Gastrocnemius medialis (tissue), 4 donors: ENCODE measurements around the gene ZBTB17. TPM values are rescaled to one million over a fixed set of nuclear protein-coding genes. Genes with fewer than 3 reads are reported as not detected.

Source experiments
- ATAC-seq, 2 donors: fragments of 150-250 bp; one replicate each; pipeline ENCODE4 v1.9.1; 2016
- DNase-seq, 2 donors: peaks; one replicate each; pipeline ENCODE4 v3.0.0-alpha.2; 2019
- H3K27ac ChIP-seq, 4 donors: fragments of 200-600 bp; sonication (generic); 1 replicate in 1 of 4; 2 replicates in 3 of 4; pipeline ENCODE4 v1.5.1; 2016 to 2018; ENCODE audit warnings: mild to moderate bottlenecking in 2 of 4, moderate library complexity in 1 of 4
- H3K27me3 ChIP-seq, 3 donors: fragments of 200-600 bp; sonication (generic) in 2 of 3; 1 replicate in 1 of 3; 2 replicates in 2 of 3; pipeline versions ENCODE4 v1.5.1 to v1.6.0; 2016 to 2019; ENCODE audit warnings: mild to moderate bottlenecking in 1 of 3, moderate library complexity in 1 of 3
- H3K36me3 ChIP-seq, 2 donors: fragments of 200-600 bp; sonication (generic) in 1 of 2; one replicate each; pipeline ENCODE4 v1.5.1; 2017 to 2018
- H3K4me1 ChIP-seq, 2 donors: fragments of 200-600 bp; sonication (generic) in 1 of 2; one replicate each; pipeline ENCODE4 v1.5.1; 2016 to 2017; ENCODE audit warnings: mild to moderate bottlenecking in 2 of 2
- H3K4me3 ChIP-seq, 4 donors: fragments of 200-600 bp; sonication (generic) in 3 of 4; 1 replicate in 1 of 4; 2 replicates in 3 of 4; pipeline ENCODE4 v1.5.1; 2016 to 2019; ENCODE audit warnings: mild to moderate bottlenecking in 2 of 4
- H3K9me3 ChIP-seq, 3 donors: fragments of 200-600 bp; sonication (generic) in 2 of 3; 1 replicate in 1 of 3; 2 replicates in 2 of 3; pipeline ENCODE4 v1.5.1; 2016 to 2019
- POLR2A ChIP-seq, 2 donors: fragments of 450-650 bp; IDR thresholded peaks; one replicate each; pipeline ENCODE4 v1.6.1; 2017; ENCODE audit warnings: antibody characterized with exemption in 2 of 2, mild to moderate bottlenecking in 2 of 2, moderate library complexity in 2 of 2
- in situ Hi-C, 4 donors: fragments of 200-750 bp; cut with MboI; loops; one replicate each; pipeline versions ENCODE4 v1.15.0 to v1.8.0; 2017; ENCODE audit warnings: low sequenced_read_pairs in 4 of 4
- intact Hi-C: fragments of 100-400 bp; cut with DNase I; formaldehyde crosslinking; loops from one replicate; pipeline ENCODE4 v1.15.1; 2023; ENCODE audit warnings: low total_unique reads
- total RNA-seq, 4 donors: library from RNA; depleted of rRNA; stranded (reverse); fragments of >200 nt; gene quantifications; one replicate each; pipeline versions ENCODE4 v1.1.0 to v1.2.3, GENCODE V29; 2016
- TF ChIP-seq, protein P1 (sequence below), 5 experiments: fragments of 450-650 bp in 3 of 5; fragments of 200-600 bp in 2 of 5; sonication (generic) in 2 of 5; IDR thresholded peaks in 4 of 5; conservative IDR thresholded peaks in 1 of 5; 1 replicate in 4 of 5; 2 replicates in 1 of 5; pipeline ENCODE4 v1.5.1; 2016 to 2019; ENCODE audit warnings: antibody characterized with exemption in 5 of 5, mild to moderate bottlenecking in 3 of 5, moderate library complexity in 3 of 5

The ZBTB17 gene
- total RNA-seq, 4 donors from 2014 or later = 25.9 to 44.1 (median 31.5) TPM

DNA sequence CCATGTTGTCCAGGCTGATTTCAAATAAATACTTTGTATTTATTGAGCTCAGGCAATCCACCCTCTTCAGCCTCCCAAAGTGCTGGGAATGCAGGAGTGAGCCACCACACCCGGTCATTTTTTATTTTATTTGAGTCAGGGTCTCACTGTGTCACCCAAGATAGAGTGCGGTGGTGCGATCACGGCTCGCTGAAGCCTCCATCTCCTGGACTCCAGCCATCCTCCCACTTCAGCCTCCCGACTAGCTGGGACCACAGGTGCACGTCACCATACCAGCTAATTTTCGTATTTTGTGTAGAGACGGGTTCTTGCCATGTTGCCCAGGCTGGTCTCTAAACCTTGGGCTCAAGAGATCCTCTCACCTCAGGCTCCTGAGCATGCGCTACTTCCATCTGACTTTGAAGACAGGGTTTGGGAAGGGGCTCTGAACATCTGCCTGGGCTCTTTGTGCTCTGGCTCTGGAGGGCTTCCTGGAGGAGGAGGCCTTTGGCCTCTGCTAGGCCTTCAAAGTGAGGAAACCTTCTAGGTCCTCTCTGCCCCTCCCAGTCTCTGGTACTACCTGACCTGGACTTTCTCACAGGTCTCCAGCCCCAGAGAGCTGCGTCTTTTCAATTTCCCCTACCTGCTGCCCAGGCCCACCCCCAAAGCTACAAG, 36.2 kb upstream of the ZBTB17 start:
- no peak for TF ChIP-seq POLR2A (IDR thresholded peaks at IDR 0.05)
- TF ChIP-seq, protein P1, sequence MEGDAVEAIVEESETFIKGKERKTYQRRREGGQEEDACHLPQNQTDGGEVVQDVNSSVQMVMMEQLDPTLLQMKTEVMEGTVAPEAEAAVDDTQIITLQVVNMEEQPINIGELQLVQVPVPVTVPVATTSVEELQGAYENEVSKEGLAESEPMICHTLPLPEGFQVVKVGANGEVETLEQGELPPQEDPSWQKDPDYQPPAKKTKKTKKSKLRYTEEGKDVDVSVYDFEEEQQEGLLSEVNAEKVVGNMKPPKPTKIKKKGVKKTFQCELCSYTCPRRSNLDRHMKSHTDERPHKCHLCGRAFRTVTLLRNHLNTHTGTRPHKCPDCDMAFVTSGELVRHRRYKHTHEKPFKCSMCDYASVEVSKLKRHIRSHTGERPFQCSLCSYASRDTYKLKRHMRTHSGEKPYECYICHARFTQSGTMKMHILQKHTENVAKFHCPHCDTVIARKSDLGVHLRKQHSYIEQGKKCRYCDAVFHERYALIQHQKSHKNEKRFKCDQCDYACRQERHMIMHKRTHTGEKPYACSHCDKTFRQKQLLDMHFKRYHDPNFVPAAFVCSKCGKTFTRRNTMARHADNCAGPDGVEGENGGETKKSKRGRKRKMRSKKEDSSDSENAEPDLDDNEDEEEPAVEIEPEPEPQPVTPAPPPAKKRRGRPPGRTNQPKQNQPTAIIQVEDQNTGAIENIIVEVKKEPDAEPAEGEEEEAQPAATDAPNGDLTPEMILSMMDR (IDR thresholded peaks at IDR 0.05 in 4 of 5, conservative IDR thresholded peaks at IDR 0.05 in 1 of 5) = no peak
- DNase-seq (peak in 1 of 2 donors; percentile 44), ATAC-seq (no peak)
- no peak overlapping the region for H3K4me3 ChIP-seq
- H3K36me3 ChIP-seq = no peaks in the 10 kb centered on the region
- intact Hi-C loops (loop anchor here (10.0 kb wide), 2 partner anchors 297 to 1103 kb away; partner anchors contain the start of gene PADI2), in situ Hi-C loops (no loop called here)
- peaks cover 25 to 39% of the 10 kb centered on the region in 2 donors for H3K4me1 ChIP-seq
- no peaks in the 10 kb centered on the region for H3K27me3 ChIP-seq
- H3K9me3 ChIP-seq = no peaks in the 10 kb centered on the region
- peak overlapping the region; percentile 97 to 100 (median 98) for H3K27ac ChIP-seq

GRCh38 chr1:16010837-16011236, 34.9 kb upstream of the ZBTB17 start:
- no peak for ATAC-seq

DNA sequence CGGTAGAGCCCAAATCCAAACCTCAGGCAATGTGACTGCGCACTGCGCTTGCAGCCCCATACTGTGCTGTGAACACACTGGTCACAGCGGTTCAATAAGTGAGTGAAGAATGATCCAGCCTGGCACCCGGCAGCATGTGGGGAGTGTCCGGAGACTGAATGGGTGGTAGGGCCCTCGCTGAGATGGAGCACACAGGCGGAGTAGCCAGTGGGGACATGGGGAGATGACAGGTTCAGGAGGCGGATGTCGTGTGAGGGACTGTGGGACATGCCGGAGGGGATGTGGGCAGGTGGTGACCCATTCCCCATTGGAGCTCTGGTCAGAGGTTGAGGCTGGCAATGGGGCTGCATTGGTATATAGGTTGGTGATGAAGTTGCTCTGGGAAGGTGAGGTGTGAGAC, 33.8 kb upstream of the ZBTB17 start:
- in situ Hi-C loops = loop anchor here in 2 of 4 donors (10.0 kb wide), 1 partner anchor 45 kb away; no protein-coding TSS in a partner anchor
- H3K4me1 ChIP-seq = peaks cover 17 to 23% of the 10 kb centered on the region in 2 donors
- TF ChIP-seq, protein P1 (IDR thresholded peaks at IDR 0.05 in 4 of 5, conservative IDR thresholded peaks at IDR 0.05 in 1 of 5) = no peak
- TF ChIP-seq POLR2A (IDR thresholded peaks at IDR 0.05) = no peak
- ATAC-seq = no peak
- no peaks in the 10 kb centered on the region for H3K27me3 ChIP-seq
- intact Hi-C loops = loop anchor here (1.0 to 10.0 kb wide), 4 partner anchors 23 to 1105 kb away; partner anchors contain the start of gene PADI2
- no peaks in the 10 kb centered on the region for H3K9me3 ChIP-seq
- H3K4me3 ChIP-seq = no peak overlapping the region
- peak overlapping the region in 3 of 4 donors; percentile 12 to 100 (median 97) for H3K27ac ChIP-seq
- no peaks in the 10 kb centered on the region for H3K36me3 ChIP-seq
- peak in 1 of 2 donors; percentile 68 for DNase-seq

More at GRCh38 chr1:16010837-16011236, 34.9 kb upstream of the ZBTB17 start:
- in situ Hi-C loops (no loop called here), intact Hi-C loops (loop anchor here (10.0 kb wide), 2 partner anchors 296 to 1104 kb away; partner anchors contain the start of gene PADI2)
- DNase-seq = no peak
- peaks cover 25 to 35% of the 10 kb centered on the region in 2 donors for H3K4me1 ChIP-seq
- peak overlapping the region in 3 of 4 donors; percentile 97 to 100 (median 99) for H3K27ac ChIP-seq
- no peaks in the 10 kb centered on the region for H3K36me3 ChIP-seq
- H3K9me3 ChIP-seq = no peaks in the 10 kb centered on the region
- H3K4me3 ChIP-seq = no peak overlapping the region
- no peaks in the 10 kb centered on the region for H3K27me3 ChIP-seq
- TF ChIP-seq POLR2A (IDR thresholded peaks at IDR 0.05) = no peak
- TF ChIP-seq, protein P1 (IDR thresholded peaks at IDR 0.05 in 4 of 5, conservative IDR thresholded peaks at IDR 0.05 in 1 of 5) = no peak

DNA sequence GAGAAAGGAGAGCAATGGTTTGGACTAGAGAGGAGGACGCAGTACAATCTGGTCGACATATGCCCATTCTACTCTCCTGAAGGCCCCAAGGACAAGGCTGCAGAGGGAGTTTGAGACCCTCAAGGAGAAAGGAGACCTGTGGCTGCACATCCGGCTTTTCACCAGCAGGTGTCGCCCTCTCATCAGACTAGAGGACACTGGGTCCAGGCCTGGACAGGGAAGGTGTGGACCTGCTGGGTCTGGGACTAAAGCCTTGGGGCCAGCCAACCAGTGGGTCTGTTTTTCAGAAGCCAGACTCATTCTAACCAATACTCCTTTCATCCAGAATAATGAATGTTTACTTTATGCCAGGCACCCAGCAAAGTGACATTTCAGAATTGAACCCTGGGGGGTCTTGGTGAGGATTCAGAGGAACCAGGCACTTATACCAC, 33.1 kb upstream of the ZBTB17 start:
- Histone ChIP-seq H3K4me3 (no peak overlapping the region), H3K4me1 (peaks cover 12 to 17% of the 10 kb centered on the region in 2 donors), H3K9me3 (no peaks in the 10 kb centered on the region), H3K36me3 (no peaks in the 10 kb centered on the region), H3K27me3 (no peaks in the 10 kb centered on the region), H3K27ac (peak overlapping the region in 3 of 4 donors; percentile 12 to 100 (median 97))
- in situ Hi-C loops (loop anchor here in 2 of 4 donors (10.0 kb wide), 1 partner anchor 46 kb away; no protein-coding TSS in a partner anchor), intact Hi-C loops (loop anchor here (1.0 kb wide), 2 partner anchors 23 to 47 kb away; no protein-coding TSS in a partner anchor)
- peak; percentile 59 to 84 for DNase-seq
- TF ChIP-seq POLR2A (IDR thresholded peaks at IDR 0.05) = peak in 1 of 2 donors; percentile 28
- TF ChIP-seq, protein P1 (IDR thresholded peaks at IDR 0.05 in 4 of 5, conservative IDR thresholded peaks at IDR 0.05 in 1 of 5) = peak; percentile 95 to 99 (median 99)
- ATAC-seq = peak; percentile 15 to 17
